Tibial nerve (tissue), 3 donors: ENCODE results near the gene AQP12A.

ENCODE experiments used
- CTCF ChIP-seq, 5 experiments: fragments of 200-600 bp in 3 of 5; fragments of 450-650 bp in 2 of 5; sonication (generic) in 3 of 5; IDR thresholded peaks; one replicate each; pipeline ENCODE4 v1.5.1; 2016 to 2019; ENCODE audit warnings: antibody characterized with exemption in 5 of 5, mild to moderate bottlenecking in 3 of 5, moderate library complexity in 2 of 5
- POLR2A ChIP-seq, 2 donors: fragments of 450-650 bp; IDR thresholded peaks; one replicate each; pipeline ENCODE4 v1.6.1; 2017; ENCODE audit warnings: antibody characterized with exemption in 2 of 2, mild to moderate bottlenecking in 2 of 2, moderate library complexity in 2 of 2

GRCh38 chr2:240717681-240718581 lies 26.3 kb downstream of the AQP12A start:
- no peak for TF ChIP-seq CTCF (IDR thresholded peaks at IDR 0.05)
- TF ChIP-seq POLR2A (IDR thresholded peaks at IDR 0.05), result no peak
